GM18867 (cell line): ENCODE results near the gene KCND2.
"Not testable (repeated sequence)": the region's sequence is repeated elsewhere in the genome, so short reads cannot be mapped to it uniquely, and the experiment has no call there.

Experiments used
- ATAC-seq: cut with Tn5 transposase; IDR thresholded peaks from one replicate; pipeline ENCODE4 v1.9.1; 2021; ENCODE audit warnings: mild to moderate bottlenecking, moderate library complexity; ENCODE audit not compliant: unreplicated experiment

KCND2 gene

GRCh38 chr7:120578657-120579056 lies 305.7 kb downstream of the KCND2 start:
- ATAC-seq = not testable (repeated sequence)

GRCh38 chr7:120582916-120583315 lies 309.9 kb downstream of the KCND2 start:
- no peak for ATAC-seq

- ATAC-seq = no peak
Observed at GRCh38 chr7:120583899-120584586, 311.1 kb downstream of the KCND2 start.

- ATAC-seq = no peak
Observed at GRCh38 chr7:120586571-120586970, 313.6 kb downstream of the KCND2 start.

- ATAC-seq = no peak
Observed at GRCh38 chr7:120587243-120587642, 314.3 kb downstream of the KCND2 start.

- no peak for ATAC-seq
Observed at GRCh38 chr7:120588416-120588815, 315.4 kb downstream of the KCND2 start.

GRCh38 chr7:120588862-120589261 lies 315.9 kb downstream of the KCND2 start:
- ATAC-seq = no peak

GRCh38 chr7:120600607-120601006 lies 327.6 kb downstream of the KCND2 start:
- no peak for ATAC-seq

GRCh38 chr7:120603366-120603765 lies 330.4 kb downstream of the KCND2 start:
- no peak for ATAC-seq

- no peak for ATAC-seq
Observed at GRCh38 chr7:120609136-120609753, 336.3 kb downstream of the KCND2 start.

GRCh38 chr7:120611975-120612374 lies 339.0 kb downstream of the KCND2 start:
- ATAC-seq = no peak

- ATAC-seq = peak; percentile 69
Observed at GRCh38 chr7:120615703-120616102, 342.7 kb downstream of the KCND2 start.

- ATAC-seq = peak; percentile 67
Observed at GRCh38 chr7:120617275-120617674, 344.3 kb downstream of the KCND2 start.

GRCh38 chr7:120628251-120628650 lies 355.3 kb downstream of the KCND2 start:
- no peak for ATAC-seq

GRCh38 chr7:120639884-120640283 lies 366.9 kb downstream of the KCND2 start:
- ATAC-seq = no peak

- no peak for ATAC-seq
Observed at GRCh38 chr7:120645966-120646365, 373.0 kb downstream of the KCND2 start.

GRCh38 chr7:120654241-120654640 lies 381.3 kb downstream of the KCND2 start:
- ATAC-seq = no peak

GRCh38 chr7:120658516-120658915 lies 385.5 kb downstream of the KCND2 start:
- ATAC-seq = no peak

GRCh38 chr7:120662291-120662690 lies 389.3 kb downstream of the KCND2 start:
- no peak for ATAC-seq

- no peak for ATAC-seq
Observed at GRCh38 chr7:120665068-120665467, 392.1 kb downstream of the KCND2 start.

- ATAC-seq = no peak
Observed at GRCh38 chr7:120675076-120675475, 402.1 kb downstream of the KCND2 start.

GRCh38 chr7:120677535-120677934 lies 404.6 kb downstream of the KCND2 start:
- ATAC-seq = peak; percentile 68

GRCh38 chr7:120680985-120681384 lies 408.0 kb downstream of the KCND2 start:
- ATAC-seq = no peak
